B cell (primary cell): ENCODE results near the gene PIP4K2A.

Source experiments
- EZH2 ChIP-seq: IDR thresholded peaks from 2 replicates; pipeline ENCODE4 v1.6.1; 2012; ENCODE audit warnings: borderline replicate concordance, low read depth, mild to moderate bottlenecking, moderate library complexity, low read length; ENCODE audit not compliant: insufficient read depth, poor library complexity, severe bottlenecking
- TF ChIP-seq, protein P1 (sequence below): fragments of 200-600 bp; IDR thresholded peaks from one replicate; pipeline ENCODE4 v1.8.0; 2022; ENCODE audit warnings: antibody characterized with exemption, mild to moderate bottlenecking

DNA sequence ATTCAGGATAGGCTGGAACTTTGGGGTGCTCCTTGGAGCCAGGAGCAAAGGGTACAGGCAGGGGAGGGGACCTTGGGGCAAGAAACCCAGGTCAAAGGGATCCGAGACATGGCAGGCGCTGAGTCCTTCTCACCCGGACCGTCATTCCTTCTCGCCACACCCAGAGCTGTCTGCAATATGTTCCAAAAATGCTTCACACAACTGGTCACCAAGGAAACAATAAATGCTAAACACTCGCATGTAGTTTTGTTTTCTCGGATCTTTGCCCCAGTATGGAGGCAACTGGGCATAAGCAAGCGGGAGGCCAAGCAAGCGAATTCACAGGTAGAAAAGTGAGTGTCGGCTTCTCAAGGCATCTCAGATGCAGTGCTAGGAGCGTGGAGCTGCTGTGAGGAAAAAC lies 80.8 kb downstream of the PIP4K2A start:
- TF ChIP-seq, protein P1, sequence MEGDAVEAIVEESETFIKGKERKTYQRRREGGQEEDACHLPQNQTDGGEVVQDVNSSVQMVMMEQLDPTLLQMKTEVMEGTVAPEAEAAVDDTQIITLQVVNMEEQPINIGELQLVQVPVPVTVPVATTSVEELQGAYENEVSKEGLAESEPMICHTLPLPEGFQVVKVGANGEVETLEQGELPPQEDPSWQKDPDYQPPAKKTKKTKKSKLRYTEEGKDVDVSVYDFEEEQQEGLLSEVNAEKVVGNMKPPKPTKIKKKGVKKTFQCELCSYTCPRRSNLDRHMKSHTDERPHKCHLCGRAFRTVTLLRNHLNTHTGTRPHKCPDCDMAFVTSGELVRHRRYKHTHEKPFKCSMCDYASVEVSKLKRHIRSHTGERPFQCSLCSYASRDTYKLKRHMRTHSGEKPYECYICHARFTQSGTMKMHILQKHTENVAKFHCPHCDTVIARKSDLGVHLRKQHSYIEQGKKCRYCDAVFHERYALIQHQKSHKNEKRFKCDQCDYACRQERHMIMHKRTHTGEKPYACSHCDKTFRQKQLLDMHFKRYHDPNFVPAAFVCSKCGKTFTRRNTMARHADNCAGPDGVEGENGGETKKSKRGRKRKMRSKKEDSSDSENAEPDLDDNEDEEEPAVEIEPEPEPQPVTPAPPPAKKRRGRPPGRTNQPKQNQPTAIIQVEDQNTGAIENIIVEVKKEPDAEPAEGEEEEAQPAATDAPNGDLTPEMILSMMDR: no peak
- no peak for TF ChIP-seq EZH2
